ENCODE measurements around the gene IL17RE. TPM values are rescaled to one million over a fixed set of nuclear protein-coding genes. Genes with fewer than 3 reads are reported as not detected.
A peak's percentile ranks its signal among the peaks of the same experiment; 100 is the strongest.
"Not testable (repeated sequence)": the region's sequence is repeated elsewhere in the genome, so short reads cannot be mapped to it uniquely, and the experiment has no call there.

IL17RE gene
- total RNA-seq, 1 experiment from 2014 or later = 77.3 TPM

DNA sequence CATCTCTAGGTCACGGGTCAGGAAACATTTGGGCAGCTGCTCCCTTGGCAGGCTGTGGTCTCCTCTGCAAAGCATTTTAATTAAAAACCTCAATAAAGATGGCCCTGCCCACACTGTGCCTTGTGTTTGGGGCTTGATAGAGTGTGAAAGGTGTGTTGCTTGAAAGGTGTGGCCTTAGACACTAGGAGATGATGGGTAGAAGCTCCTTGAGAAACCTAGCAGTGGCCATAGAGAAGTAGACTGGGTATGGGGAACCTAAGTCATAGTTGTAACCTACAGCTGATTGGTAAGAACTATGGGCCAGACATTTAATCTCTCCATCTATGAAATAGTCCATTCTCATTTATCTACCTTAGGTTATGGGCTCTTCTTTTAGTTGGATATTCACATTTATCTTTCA is 8.9 kb upstream of the IL17RE start:
- H3K4me3 ChIP-seq (ENCODE audit: low read depth, low read length) = no peak overlapping the region
- Mint-ChIP-seq H3K9me3 (ENCODE audit: unreplicated experiment) (no peaks in the 10 kb centered on the region), H3K4me3 (ENCODE audit: unreplicated experiment) (no peak overlapping the region), H3K4me1 (ENCODE audit: low read depth, unreplicated experiment) (peaks cover 27% of the 10 kb centered on the region), H3K27me3 (ENCODE audit: insufficient read depth, unreplicated experiment) (no peaks in the 10 kb centered on the region), H3K36me3 (ENCODE audit: insufficient read depth, unreplicated experiment) (peaks cover 62% of the 10 kb centered on the region), H3K27ac (ENCODE audit: unreplicated experiment) (no peak overlapping the region)
- peaks cover 3% of the 10 kb centered on the region for H3K36me3 ChIP-seq (ENCODE audit: control insufficient read depth, insufficient read depth, low read length)
- ChIA-PET CTCF (interaction anchor here (0.5 kb wide), 1 partner anchor 22 kb away, joined by 3 read pairs; no protein-coding TSS in a partner anchor), POLR2A (no interaction called here)
- BruUV-seq (replicated peaks) = no TSS peak
- H3K27me3 ChIP-seq (replicated peaks; ENCODE audit: control insufficient read depth, insufficient read depth, low read length) = no peaks in the 10 kb centered on the region
- intact Hi-C loops (cut with micrococcal nuclease; ENCODE audit: unreplicated experiment) = no loop called here
- peaks cover 29% of the 10 kb centered on the region for H3K4me1 ChIP-seq
- TF ChIP-seq, protein P1, sequence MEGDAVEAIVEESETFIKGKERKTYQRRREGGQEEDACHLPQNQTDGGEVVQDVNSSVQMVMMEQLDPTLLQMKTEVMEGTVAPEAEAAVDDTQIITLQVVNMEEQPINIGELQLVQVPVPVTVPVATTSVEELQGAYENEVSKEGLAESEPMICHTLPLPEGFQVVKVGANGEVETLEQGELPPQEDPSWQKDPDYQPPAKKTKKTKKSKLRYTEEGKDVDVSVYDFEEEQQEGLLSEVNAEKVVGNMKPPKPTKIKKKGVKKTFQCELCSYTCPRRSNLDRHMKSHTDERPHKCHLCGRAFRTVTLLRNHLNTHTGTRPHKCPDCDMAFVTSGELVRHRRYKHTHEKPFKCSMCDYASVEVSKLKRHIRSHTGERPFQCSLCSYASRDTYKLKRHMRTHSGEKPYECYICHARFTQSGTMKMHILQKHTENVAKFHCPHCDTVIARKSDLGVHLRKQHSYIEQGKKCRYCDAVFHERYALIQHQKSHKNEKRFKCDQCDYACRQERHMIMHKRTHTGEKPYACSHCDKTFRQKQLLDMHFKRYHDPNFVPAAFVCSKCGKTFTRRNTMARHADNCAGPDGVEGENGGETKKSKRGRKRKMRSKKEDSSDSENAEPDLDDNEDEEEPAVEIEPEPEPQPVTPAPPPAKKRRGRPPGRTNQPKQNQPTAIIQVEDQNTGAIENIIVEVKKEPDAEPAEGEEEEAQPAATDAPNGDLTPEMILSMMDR (IDR thresholded peaks at IDR 0.05; ENCODE audit: insufficient read depth in 1 of 2, low read depth in 1 of 2, low read length in 1 of 2, severe bottlenecking in 1 of 2, unreplicated experiment in 1 of 2) = no peak
- H3K9me3 ChIP-seq = no peaks in the 10 kb centered on the region
- no peak for DNase-seq

- H3K27me3 ChIP-seq (replicated peaks; ENCODE audit: control insufficient read depth, insufficient read depth, low read length); H3K27me3 Mint-ChIP-seq (ENCODE audit: insufficient read depth, unreplicated experiment); DNase-seq; H3K36me3 ChIP-seq (ENCODE audit: control insufficient read depth, insufficient read depth, low read length); BruUV-seq (replicated peaks); H3K9me3 Mint-ChIP-seq (ENCODE audit: unreplicated experiment); POLR2A ChIA-PET; H3K9me3 ChIP-seq; H3K4me3 Mint-ChIP-seq (ENCODE audit: unreplicated experiment); H3K4me3 ChIP-seq (ENCODE audit: low read depth, low read length); CTCF ChIA-PET: not testable (repeated sequence)
- Mint-ChIP-seq H3K27ac (ENCODE audit: unreplicated experiment) (peak overlapping the region; percentile 35), H3K36me3 (ENCODE audit: insufficient read depth, unreplicated experiment) (peaks cover 70% of the 10 kb centered on the region), H3K4me1 (ENCODE audit: low read depth, unreplicated experiment) (peaks cover 34% of the 10 kb centered on the region)
- H3K4me1 ChIP-seq = peaks cover 46% of the 10 kb centered on the region
- intact Hi-C loops (cut with micrococcal nuclease; ENCODE audit: unreplicated experiment) = loop anchor here (5.0 kb wide), 1 partner anchor 53 kb away; the partner anchor contains the start of gene RPUSD3
Measured at GRCh38 chr3:9895715-9896114, 6.9 kb upstream of the IL17RE start.

DNA sequence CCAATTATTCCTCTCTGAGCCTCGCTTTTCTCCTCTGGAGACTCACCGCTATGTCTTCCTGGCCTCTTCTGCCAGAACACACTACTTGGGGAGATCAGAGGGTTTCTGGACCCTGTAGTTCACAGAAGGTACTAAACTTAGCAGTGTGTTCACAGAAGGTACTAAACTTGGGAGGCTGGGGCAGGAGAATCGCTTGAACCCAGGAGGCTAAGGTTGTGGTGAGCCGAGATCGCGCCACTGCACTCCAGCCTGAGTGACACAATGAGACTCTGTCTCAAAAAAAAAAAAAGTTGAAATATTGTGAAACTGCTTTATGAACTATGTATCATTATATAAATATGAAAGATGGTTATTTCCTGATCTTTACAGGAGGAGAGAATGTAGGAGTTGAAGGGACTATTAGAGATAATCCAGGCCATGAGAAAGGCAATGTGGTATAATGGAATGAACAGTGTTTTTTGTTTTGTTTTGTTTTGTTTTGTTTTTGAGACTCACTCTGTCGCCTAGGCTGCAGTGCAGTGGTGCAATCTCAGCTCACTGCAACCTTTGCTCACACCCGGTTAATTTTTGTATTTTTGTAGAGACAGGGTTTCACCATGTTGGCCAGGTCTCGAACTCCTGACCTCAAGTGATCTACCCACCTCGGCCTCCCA is 5.8 kb upstream of the IL17RE start:
- H3K4me1 Mint-ChIP-seq (ENCODE audit: low read depth, unreplicated experiment) = peaks cover 40% of the 10 kb centered on the region
- not testable (repeated sequence) for BruUV-seq (replicated peaks); H3K27me3 ChIP-seq (replicated peaks; ENCODE audit: control insufficient read depth, insufficient read depth, low read length); H3K9me3 Mint-ChIP-seq (ENCODE audit: unreplicated experiment); H3K36me3 ChIP-seq (ENCODE audit: control insufficient read depth, insufficient read depth, low read length); H3K9me3 ChIP-seq; DNase-seq; H3K27me3 Mint-ChIP-seq (ENCODE audit: insufficient read depth, unreplicated experiment); H3K4me3 ChIP-seq (ENCODE audit: low read depth, low read length)
- CTCF ChIA-PET = interaction anchor here (0.6 to 1.4 kb wide), 7 partner anchors 12 to 50 kb away, joined by 3 to 14 read pairs (median 8); partner anchors contain the start of genes CRELD1 and IL17RC
- H3K27ac Mint-ChIP-seq (ENCODE audit: unreplicated experiment) = peak overlapping the region; percentile 84
- POLR2A ChIA-PET = interaction anchor here (0.7 to 1.7 kb wide), 4 partner anchors 17 to 104 kb away, joined by 3 to 17 read pairs (median 10); partner anchors contain the start of genes ARPC4, CRELD1 and TADA3
- peak overlapping the region; percentile 17 for H3K4me3 Mint-ChIP-seq (ENCODE audit: unreplicated experiment)
- peaks cover 57% of the 10 kb centered on the region for H3K4me1 ChIP-seq
- intact Hi-C loops (cut with micrococcal nuclease; ENCODE audit: unreplicated experiment) = loop anchor here (5.0 kb wide), 1 partner anchor 55 kb away; the partner anchor contains the start of gene RPUSD3
- peaks cover 74% of the 10 kb centered on the region for H3K36me3 Mint-ChIP-seq (ENCODE audit: insufficient read depth, unreplicated experiment)
